Activated CD4-positive, alpha-beta memory T cell treated with anti-CD3 and anti-CD28 coated beads for 36 hours (primary cell): ENCODE data around the gene TGFBRAP1. TPM values are rescaled to one million over a fixed set of nuclear protein-coding genes. Genes with fewer than 3 reads are reported as not detected.
"Not testable (repeated sequence)": the region's sequence is repeated elsewhere in the genome, so short reads cannot be mapped to it uniquely, and the experiment has no call there.

Experiments used
- CTCF ChIA-PET: fragments of 350-600 bp; sonication (Branson Sonifier 250); formaldehyde crosslinking; loops from one replicate; lab custom pipeline; 2021; ENCODE audit warnings: antibody characterized with exemption, inconsistent platforms; lab: Charles Lee
- POLR2A ChIA-PET: fragments of 350-600 bp; sonication (Branson Sonifier 250); formaldehyde crosslinking; loops from one replicate; lab custom pipeline; 2021; ENCODE audit warnings: antibody characterized with exemption; lab: Charles Lee
- DNase-seq: peaks from one replicate; pipeline ENCODE4 v3.0.0-alpha.2; 2020
- H3K27ac Mint-ChIP-seq: one replicate; pipeline ENCODE4 v1.8.0; 2021; ENCODE audit warnings: mixed read lengths
- H3K27me3 Mint-ChIP-seq: one replicate; pipeline ENCODE4 v1.8.0; 2021; ENCODE audit warnings: mixed read lengths
- H3K36me3 Mint-ChIP-seq: one replicate; pipeline ENCODE4 v1.8.0; 2021; ENCODE audit warnings: mixed read lengths
- H3K4me1 Mint-ChIP-seq: one replicate; pipeline ENCODE4 v1.8.0; 2021; ENCODE audit warnings: low read depth, mixed read lengths
- H3K4me3 Mint-ChIP-seq: one replicate; pipeline ENCODE4 v1.8.0; 2021; ENCODE audit warnings: mild to moderate bottlenecking, mixed read lengths
- H3K9me3 Mint-ChIP-seq: one replicate; pipeline ENCODE4 v1.8.0; 2021; ENCODE audit warnings: mixed read lengths
- intact Hi-C: fragments of 100-400 bp; cut with micrococcal nuclease; formaldehyde crosslinking; loops from one replicate; pipeline ENCODE4 v1.15.1; 2023
- total RNA-seq, 2 experiments: library from RNA; stranded (reverse); gene quantifications; one replicate each; pipeline ENCODE4 v1.2.3, GENCODE V29; 2021

Gene TGFBRAP1
- total RNA-seq, 2 experiments from 2014 or later: 16.8 to 16.9 TPM

- Mint-ChIP-seq H3K4me1 (peaks cover 33% of the 10 kb centered on the region), H3K4me3 (peak overlapping the region; percentile 95), H3K9me3 (no peaks in the 10 kb centered on the region), H3K36me3 (peaks cover 18% of the 10 kb centered on the region), H3K27me3 (no peaks in the 10 kb centered on the region), H3K27ac (peak overlapping the region; percentile 99)
- ChIA-PET CTCF (interaction anchor here (1.2 to 1.3 kb wide), 2 partner anchors 10 to 50 kb away, joined by 5 read pairs; no protein-coding TSS in a partner anchor), POLR2A (interaction anchor here (2.0 kb wide), 1 partner anchor 9 kb away, joined by 16 read pairs; the partner anchor contains the start of gene TGFBRAP1)
- intact Hi-C loops: loop anchor here (10.0 kb wide), 2 partner anchors 303 to 407 kb away; partner anchors contain the start of genes MRPS9 and NCK2
- DNase-seq: no peak
These were observed 8.5 kb upstream of the TGFBRAP1 start for GRCh38 chr2:105338020-105338385.

- Mint-ChIP-seq H3K36me3 (peaks cover 13% of the 10 kb centered on the region), H3K4me1 (peaks cover 33% of the 10 kb centered on the region), H3K27me3 (no peaks in the 10 kb centered on the region), H3K9me3 (no peaks in the 10 kb centered on the region), H3K4me3 (peak within 1 kb of the TSS; percentile 95), H3K27ac (peak within 1 kb of the TSS; percentile 99)
- DNase-seq: peak; percentile 93
- POLR2A ChIA-PET: interaction anchor here (2.0 kb wide), 1 partner anchor 9 kb away, joined by 16 read pairs; the partner anchor contains the start of gene TGFBRAP1
- CTCF ChIA-PET: interaction anchor here (0.7 to 1.3 kb wide), 3 partner anchors 9 to 461 kb away, joined by 3 to 5 read pairs (median 5); no protein-coding TSS in a partner anchor
- intact Hi-C loops: loop anchor here (1.0 to 10.0 kb wide), 3 partner anchors 8 to 407 kb away; partner anchors contain the start of genes MRPS9, NCK2 and TGFBRAP1
These were observed 7.8 kb upstream of the TGFBRAP1 start, which contains the start of gene C2orf49 for GRCh38 chr2:105337122-105338019. Gene C2orf49, plus strand, starts transcription at chr2:105337540. Its CDS starts 48 bp downstream, at chr2:105337588.

GRCh38 chr2:105336786-105337121, 7.2 kb upstream of the TGFBRAP1 start:
- Mint-ChIP-seq H3K27ac (peak overlapping the region; percentile 99), H3K4me3 (peak overlapping the region; percentile 95), H3K27me3 (no peaks in the 10 kb centered on the region), H3K4me1 (peaks cover 33% of the 10 kb centered on the region), H3K36me3 (peaks cover 11% of the 10 kb centered on the region), H3K9me3 (no peaks in the 10 kb centered on the region)
- intact Hi-C loops: loop anchor here (1.0 to 10.0 kb wide), 3 partner anchors 7 to 408 kb away; partner anchors contain the start of genes MRPS9, NCK2 and TGFBRAP1
- DNase-seq: no peak
- ChIA-PET POLR2A (interaction anchor here (2.0 kb wide), 1 partner anchor 8 kb away, joined by 16 read pairs; the partner anchor contains the start of gene TGFBRAP1), CTCF (interaction anchor here (1.3 kb wide), 1 partner anchor 9 kb away, joined by 5 read pairs; no protein-coding TSS in a partner anchor)

GRCh38 chr2:105335469-105335868, 5.9 kb upstream of the TGFBRAP1 start:
- CTCF ChIA-PET: interaction anchor here (0.6 to 1.1 kb wide), 2 partner anchors 9 to 32 kb away, joined by 3 read pairs; no protein-coding TSS in a partner anchor
- Mint-ChIP-seq H3K4me1 (peaks cover 32% of the 10 kb centered on the region), H3K4me3 (no peak overlapping the region), H3K9me3 (no peaks in the 10 kb centered on the region), H3K27ac (no peak overlapping the region), H3K36me3 (peaks cover 3% of the 10 kb centered on the region), H3K27me3 (no peaks in the 10 kb centered on the region)
- no peak for DNase-seq
- POLR2A ChIA-PET: no interaction called here
- intact Hi-C loops: loop anchor here (10.0 kb wide), 2 partner anchors 301 to 409 kb away; partner anchors contain the start of genes MRPS9 and NCK2

GRCh38 chr2:105334211-105334610, 4.7 kb upstream of the TGFBRAP1 start:
- Mint-ChIP-seq H3K4me1 (peaks cover 31% of the 10 kb centered on the region), H3K27ac (no peak overlapping the region), H3K27me3 (no peaks in the 10 kb centered on the region), H3K36me3 (peaks cover 3% of the 10 kb centered on the region), H3K9me3 (no peaks in the 10 kb centered on the region), H3K4me3 (no peak overlapping the region)
- DNase-seq: no peak
- intact Hi-C loops: loop anchor here (10.0 kb wide), 2 partner anchors 299 to 411 kb away; partner anchors contain the start of genes MRPS9 and NCK2
- CTCF ChIA-PET: no interaction called here
- POLR2A ChIA-PET: no interaction called here

- peaks cover 32% of the 10 kb centered on the region for H3K4me1 Mint-ChIP-seq
- CTCF ChIA-PET: interaction anchor here (1.0 kb wide), 1 partner anchor 9 kb away, joined by 4 read pairs; no protein-coding TSS in a partner anchor
- intact Hi-C loops: loop anchor here (10.0 kb wide), 2 partner anchors 296 to 414 kb away; partner anchors contain the start of genes MRPS9 and NCK2
- peaks cover 2% of the 10 kb centered on the region for H3K36me3 Mint-ChIP-seq
- no peaks in the 10 kb centered on the region for H3K9me3 Mint-ChIP-seq
- peak overlapping the region; percentile 90 for H3K27ac Mint-ChIP-seq
- POLR2A ChIA-PET: interaction anchor here (0.7 to 2.0 kb wide), 2 partner anchors 9 to 15 kb away, joined by 6 to 9 read pairs; no protein-coding TSS in a partner anchor
- DNase-seq: peak; percentile 45
- no peaks in the 10 kb centered on the region for H3K27me3 Mint-ChIP-seq
- peak overlapping the region; percentile 84 for H3K4me3 Mint-ChIP-seq
These were observed 1.3 kb upstream of the TGFBRAP1 start for GRCh38 chr2:105330681-105331375.

- peak; percentile 34 for DNase-seq
- Mint-ChIP-seq H3K27ac (peak overlapping the region; percentile 91), H3K4me1 (peaks cover 38% of the 10 kb centered on the region), H3K27me3 (no peaks in the 10 kb centered on the region), H3K9me3 (no peaks in the 10 kb centered on the region), H3K36me3 (no peaks in the 10 kb centered on the region), H3K4me3 (peak overlapping the region; percentile 97)
- POLR2A ChIA-PET: interaction anchor here (0.9 to 2.0 kb wide), 3 partner anchors 8 to 29 kb away, joined by 4 to 16 read pairs (median 9); partner anchors contain the start of gene C2orf49
- CTCF ChIA-PET: interaction anchor here (1.1 to 1.5 kb wide), 2 partner anchors 16 to 89 kb away, joined by 3 read pairs; no protein-coding TSS in a partner anchor
- intact Hi-C loops: loop anchor here (1.0 to 2.0 kb wide), 2 partner anchors 8 to 42 kb away; partner anchors contain the start of gene C2orf49
These were observed 359 bp downstream of the TGFBRAP1 start for GRCh38 chr2:105329197-105329554.

- intact Hi-C loops: loop anchor here (1.0 to 2.0 kb wide), 2 partner anchors 9 to 42 kb away; partner anchors contain the start of gene C2orf49
- peak; percentile 55 for DNase-seq
- CTCF ChIA-PET: interaction anchor here (0.6 to 1.5 kb wide), 6 partner anchors 9 to 1254 kb away, joined by 3 to 5 read pairs (median 3); partner anchors contain the start of gene C2orf49
These were observed 996 bp downstream of the TGFBRAP1 start for GRCh38 chr2:105328281-105329196.

GRCh38 chr2:105327690-105328089, 1.8 kb downstream of the TGFBRAP1 start:
- POLR2A ChIA-PET: interaction anchor here (1.0 to 1.9 kb wide), 2 partner anchors 10 to 12 kb away, joined by 3 to 16 read pairs; partner anchors contain the start of gene C2orf49
- intact Hi-C loops: loop anchor here (2.0 kb wide), 1 partner anchor 41 kb away; no protein-coding TSS in a partner anchor
- Mint-ChIP-seq H3K27me3 (no peaks in the 10 kb centered on the region), H3K27ac (peak overlapping the region; percentile 33), H3K9me3 (no peaks in the 10 kb centered on the region), H3K36me3 (peaks cover 3% of the 10 kb centered on the region), H3K4me3 (peak overlapping the region; percentile 97), H3K4me1 (peaks cover 52% of the 10 kb centered on the region)
- no peak for DNase-seq
- CTCF ChIA-PET: interaction anchor here (0.6 to 1.2 kb wide), 4 partner anchors 10 to 1255 kb away, joined by 3 to 5 read pairs (median 4); partner anchors contain the start of gene C2orf49

More at GRCh38 chr2:105328281-105329196, 996 bp downstream of the TGFBRAP1 start:
- Mint-ChIP-seq H3K4me3 (peak overlapping the region; percentile 97), H3K4me1 (peaks cover 44% of the 10 kb centered on the region), H3K27me3 (no peaks in the 10 kb centered on the region), H3K9me3 (no peaks in the 10 kb centered on the region), H3K27ac (peak overlapping the region; percentile 91), H3K36me3 (no peaks in the 10 kb centered on the region)
- POLR2A ChIA-PET: interaction anchor here (0.6 to 1.9 kb wide), 4 partner anchors 9 to 91 kb away, joined by 3 to 16 read pairs (median 3); partner anchors contain the start of gene C2orf49

GRCh38 chr2:105327271-105327670, 2.3 kb downstream of the TGFBRAP1 start:
- H3K9me3 Mint-ChIP-seq, H3K4me3 Mint-ChIP-seq, H3K27me3 Mint-ChIP-seq, DNase-seq, intact Hi-C loops, H3K27ac Mint-ChIP-seq, POLR2A ChIA-PET, H3K36me3 Mint-ChIP-seq: not testable (repeated sequence)
- CTCF ChIA-PET: interaction anchor here (0.6 to 1.0 kb wide), 2 partner anchors 33 to 90 kb away, joined by 3 to 4 read pairs; no protein-coding TSS in a partner anchor
- H3K4me1 Mint-ChIP-seq: peaks cover 57% of the 10 kb centered on the region
